Measurements from ENCODE around the gene SERPINF2.

SERPINF2 gene

GRCh38 chr17:1783834-1784611 lies 41.4 kb downstream of the SERPINF2 start:
- peak; percentile 98 for DNase-seq (ENCODE audit: low read depth)
- H3K4me3 ChIP-seq (replicated peaks; ENCODE audit: low read depth, low read length), result no peak overlapping the region
- TF ChIP-seq CTCF (IDR thresholded peaks at IDR 0.05; ENCODE audit: low read length, missing control alignments), result peak; percentile 80

- no peak for TF ChIP-seq CTCF (IDR thresholded peaks at IDR 0.05; ENCODE audit: low read length, missing control alignments)
- H3K4me3 ChIP-seq (replicated peaks; ENCODE audit: low read depth, low read length), result no peak overlapping the region
- DNase-seq (ENCODE audit: low read depth), result no peak
Measured at GRCh38 chr17:1785930-1786329, 43.3 kb downstream of the SERPINF2 start.

GRCh38 chr17:1786708-1787107 lies 44.0 kb downstream of the SERPINF2 start:
- no peak overlapping the region for H3K4me3 ChIP-seq (replicated peaks; ENCODE audit: low read depth, low read length)
- no peak for TF ChIP-seq CTCF (IDR thresholded peaks at IDR 0.05; ENCODE audit: low read length, missing control alignments)
- DNase-seq (ENCODE audit: low read depth), result no peak

GRCh38 chr17:1787301-1787902 lies 44.7 kb downstream of the SERPINF2 start:
- H3K4me3 ChIP-seq (replicated peaks; ENCODE audit: low read depth, low read length), result no peak overlapping the region
- TF ChIP-seq CTCF (IDR thresholded peaks at IDR 0.05; ENCODE audit: low read length, missing control alignments), result no peak
- DNase-seq (ENCODE audit: low read depth), result peak; percentile 90

GRCh38 chr17:1789936-1790335 lies 47.3 kb downstream of the SERPINF2 start:
- DNase-seq (ENCODE audit: low read depth), result no peak
- no peak overlapping the region for H3K4me3 ChIP-seq (replicated peaks; ENCODE audit: low read depth, low read length)
- TF ChIP-seq CTCF (IDR thresholded peaks at IDR 0.05; ENCODE audit: low read length, missing control alignments), result no peak

GRCh38 chr17:1792495-1793446 lies 50.1 kb downstream of the SERPINF2 start:
- no peak for DNase-seq (ENCODE audit: low read depth)
- TF ChIP-seq CTCF (IDR thresholded peaks at IDR 0.05; ENCODE audit: low read length, missing control alignments), result no peak
- no peak overlapping the region for H3K4me3 ChIP-seq (replicated peaks; ENCODE audit: low read depth, low read length)
